ENCODE measurements around the gene GAS7.

Gene GAS7

GRCh38 chr17:9979463-9979995 is 218.9 kb downstream of the GAS7 start:
- Histone ChIP-seq H3K27ac (no peak overlapping the region), H3K36me3 (ENCODE audit: insufficient read depth, low read length) (no peaks in the 10 kb centered on the region), H3K9ac (ENCODE audit: insufficient read length) (no peak overlapping the region), H3K4me3 (no peak overlapping the region), H3K9me3 (ENCODE audit: low read depth, low read length) (no peaks in the 10 kb centered on the region)
- no peak for DNase-seq (ENCODE audit: low read depth, low spot score)
- no peak for TF ChIP-seq FOXP2 (optimal IDR thresholded peaks at IDR 0.05; ENCODE audit: control extremely low read depth, extremely low read length, insufficient read depth)
- no peak for TF ChIP-seq POLR2AphosphoS5 (IDR thresholded peaks at IDR 0.05; ENCODE audit: borderline replicate concordance, low read depth, low read length)
- no peak for TF ChIP-seq EZH2 (IDR thresholded peaks at IDR 0.05)

DNA sequence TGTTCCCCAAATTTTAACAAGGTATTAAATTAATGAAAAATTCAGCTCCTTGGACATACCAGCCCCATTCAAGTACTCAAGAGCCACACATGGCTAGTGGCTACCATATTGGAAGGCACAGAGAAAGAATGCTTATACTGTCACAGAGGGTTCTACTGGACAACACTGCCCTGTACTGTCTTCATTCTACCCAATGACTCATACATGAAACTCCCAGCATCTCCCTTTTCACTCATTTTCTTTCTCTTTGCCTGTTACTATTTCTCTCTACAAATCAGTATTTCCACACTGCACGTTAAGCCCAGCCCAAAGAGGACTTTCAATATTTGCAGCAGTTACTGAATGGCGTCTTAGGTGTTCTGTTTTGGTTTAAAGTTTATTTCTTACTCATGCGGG is 221.2 kb downstream of the GAS7 start:
- Histone ChIP-seq H3K9me3 (ENCODE audit: low read depth, low read length) (no peaks in the 10 kb centered on the region), H3K4me3 (no peak overlapping the region), H3K36me3 (ENCODE audit: insufficient read depth, low read length) (no peaks in the 10 kb centered on the region), H3K9ac (ENCODE audit: insufficient read length) (no peak overlapping the region), H3K27ac (no peak overlapping the region)
- DNase-seq (ENCODE audit: low read depth, low spot score) = no peak
- TF ChIP-seq FOXP2 (optimal IDR thresholded peaks at IDR 0.05; ENCODE audit: control extremely low read depth, extremely low read length, insufficient read depth) (no peak), POLR2AphosphoS5 (IDR thresholded peaks at IDR 0.05; ENCODE audit: borderline replicate concordance, low read depth, low read length) (no peak), EZH2 (IDR thresholded peaks at IDR 0.05) (no peak)

GRCh38 chr17:9976283-9977179 is 221.9 kb downstream of the GAS7 start:
- no peak for DNase-seq (ENCODE audit: low read depth, low spot score)
- Histone ChIP-seq H3K27ac (no peak overlapping the region), H3K9me3 (ENCODE audit: low read depth, low read length) (no peaks in the 10 kb centered on the region), H3K9ac (ENCODE audit: insufficient read length) (no peak overlapping the region), H3K36me3 (ENCODE audit: insufficient read depth, low read length) (no peaks in the 10 kb centered on the region), H3K4me3 (no peak overlapping the region)
- TF ChIP-seq FOXP2 (optimal IDR thresholded peaks at IDR 0.05; ENCODE audit: control extremely low read depth, extremely low read length, insufficient read depth) = no peak
- TF ChIP-seq EZH2 (IDR thresholded peaks at IDR 0.05) = no peak
- TF ChIP-seq POLR2AphosphoS5 (IDR thresholded peaks at IDR 0.05; ENCODE audit: borderline replicate concordance, low read depth, low read length) = no peak

DNA sequence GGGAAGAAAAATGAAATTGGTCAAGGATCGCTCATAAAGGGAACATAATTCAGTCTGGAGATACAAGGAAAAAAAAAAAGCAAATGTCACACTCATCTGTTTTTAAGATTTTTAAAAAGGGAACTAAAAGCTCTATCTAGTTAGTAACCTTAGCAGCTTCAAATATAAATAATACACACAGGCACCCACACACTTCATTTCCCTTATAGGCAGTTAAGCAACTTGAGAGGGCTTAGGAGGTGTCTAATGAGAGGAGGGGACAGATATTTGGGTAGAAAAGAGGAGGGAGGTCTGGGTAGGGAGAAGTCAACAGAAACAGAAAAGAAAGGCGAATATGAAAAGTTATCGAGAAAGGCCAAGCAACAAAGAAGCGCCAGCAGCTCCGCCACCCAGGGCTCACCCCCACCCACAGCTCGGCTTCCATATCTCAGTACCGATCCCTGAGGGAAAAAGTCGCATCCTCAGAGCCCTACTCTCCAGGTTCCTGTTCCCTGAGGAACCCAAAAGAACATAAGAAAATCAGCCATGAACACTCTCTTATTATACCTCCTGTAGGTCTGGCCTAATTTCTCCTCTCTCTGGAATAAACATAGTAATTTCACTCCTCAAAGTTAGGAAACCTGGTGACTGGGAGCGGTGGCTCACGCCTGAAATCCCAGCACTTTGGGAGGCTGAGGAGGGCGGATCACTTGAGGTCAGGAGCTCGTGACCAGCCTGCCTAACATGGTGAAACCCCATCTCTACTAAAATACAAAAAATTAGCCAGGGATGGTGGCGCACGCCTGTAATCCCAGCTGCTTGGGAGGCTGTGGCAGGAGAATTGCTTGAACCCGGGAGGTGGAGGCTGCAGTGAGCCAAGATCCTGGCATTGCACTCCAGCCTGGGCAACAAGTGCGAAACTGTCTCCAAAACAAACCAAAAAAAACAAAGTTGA is 223.7 kb downstream of the GAS7 start:
- TF ChIP-seq POLR2AphosphoS5 (IDR thresholded peaks at IDR 0.05; ENCODE audit: borderline replicate concordance, low read depth, low read length) (no peak), FOXP2 (optimal IDR thresholded peaks at IDR 0.05; ENCODE audit: control extremely low read depth, extremely low read length, insufficient read depth) (no peak), EZH2 (IDR thresholded peaks at IDR 0.05) (no peak)
- Histone ChIP-seq H3K36me3 (ENCODE audit: insufficient read depth, low read length) (no peaks in the 10 kb centered on the region), H3K9ac (ENCODE audit: insufficient read length) (no peak overlapping the region), H3K9me3 (ENCODE audit: low read depth, low read length) (no peaks in the 10 kb centered on the region), H3K4me3 (no peak overlapping the region), H3K27ac (no peak overlapping the region)
- no peak for DNase-seq (ENCODE audit: low read depth, low spot score)

GRCh38 chr17:9973669-9974447 is 224.5 kb downstream of the GAS7 start:
- no peak overlapping the region for H3K27ac ChIP-seq
- no peak for DNase-seq (ENCODE audit: low read depth, low spot score)
- no peak overlapping the region for H3K9ac ChIP-seq (ENCODE audit: insufficient read length)
- no peaks in the 10 kb centered on the region for H3K36me3 ChIP-seq (ENCODE audit: insufficient read depth, low read length)
- H3K4me3 ChIP-seq = no peak overlapping the region
- H3K9me3 ChIP-seq (ENCODE audit: low read depth, low read length) = no peaks in the 10 kb centered on the region
- no peak for TF ChIP-seq POLR2AphosphoS5 (IDR thresholded peaks at IDR 0.05; ENCODE audit: borderline replicate concordance, low read depth, low read length)
- TF ChIP-seq FOXP2 (optimal IDR thresholded peaks at IDR 0.05; ENCODE audit: control extremely low read depth, extremely low read length, insufficient read depth) = no peak
- no peak for TF ChIP-seq EZH2 (IDR thresholded peaks at IDR 0.05)

GRCh38 chr17:9971991-9972390 is 226.4 kb downstream of the GAS7 start:
- Histone ChIP-seq H3K9me3 (ENCODE audit: low read depth, low read length) (no peaks in the 10 kb centered on the region), H3K4me3 (no peak overlapping the region), H3K36me3 (ENCODE audit: insufficient read depth, low read length) (no peaks in the 10 kb centered on the region), H3K27ac (no peak overlapping the region), H3K9ac (ENCODE audit: insufficient read length) (no peak overlapping the region)
- no peak for DNase-seq (ENCODE audit: low read depth, low spot score)
- no peak for TF ChIP-seq EZH2 (IDR thresholded peaks at IDR 0.05)
- no peak for TF ChIP-seq FOXP2 (optimal IDR thresholded peaks at IDR 0.05; ENCODE audit: control extremely low read depth, extremely low read length, insufficient read depth)
- TF ChIP-seq POLR2AphosphoS5 (IDR thresholded peaks at IDR 0.05; ENCODE audit: borderline replicate concordance, low read depth, low read length) = no peak

DNA sequence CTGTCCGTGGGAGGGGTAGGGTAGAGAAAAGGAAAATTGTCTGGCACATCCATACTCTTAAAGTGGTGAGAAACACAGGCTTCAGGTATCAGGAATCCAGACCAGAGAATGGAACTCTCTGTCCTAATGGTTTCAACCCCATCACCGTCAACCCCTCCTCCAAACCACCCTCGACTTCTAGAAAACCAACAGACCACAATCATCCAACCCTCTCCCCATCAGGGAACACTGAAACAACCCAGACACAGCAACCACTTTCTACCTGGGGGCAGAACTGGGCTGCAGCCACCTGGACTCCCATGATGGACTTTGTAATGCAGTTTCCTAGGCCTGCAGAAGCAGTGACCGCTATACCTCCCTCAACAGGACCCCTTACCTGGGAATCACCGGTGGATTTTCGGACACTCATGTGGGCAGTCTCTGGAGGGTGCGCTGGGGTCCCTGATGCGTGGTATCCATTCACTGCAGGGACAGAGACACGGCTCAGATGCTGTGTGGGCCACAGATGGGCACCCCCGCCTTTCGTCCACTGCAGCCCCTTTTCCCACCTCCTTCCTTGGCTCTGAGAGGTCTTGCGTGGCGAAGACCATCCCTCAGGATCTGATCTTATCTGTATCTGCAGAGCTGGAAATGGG is 229.0 kb downstream of the GAS7 start:
- no peak for DNase-seq (ENCODE audit: low read depth, low spot score)
- Histone ChIP-seq H3K27ac (no peak overlapping the region), H3K4me3 (no peak overlapping the region), H3K36me3 (ENCODE audit: insufficient read depth, low read length) (no peaks in the 10 kb centered on the region), H3K9ac (ENCODE audit: insufficient read length) (no peak overlapping the region), H3K9me3 (ENCODE audit: low read depth, low read length) (no peaks in the 10 kb centered on the region)
- TF ChIP-seq EZH2 (IDR thresholded peaks at IDR 0.05) (no peak), FOXP2 (optimal IDR thresholded peaks at IDR 0.05; ENCODE audit: control extremely low read depth, extremely low read length, insufficient read depth) (no peak), POLR2AphosphoS5 (IDR thresholded peaks at IDR 0.05; ENCODE audit: borderline replicate concordance, low read depth, low read length) (no peak)
